KBM-7 (cell line): ENCODE data around the gene SPACA5B.
"Not testable (repeated sequence)": the region's sequence is repeated elsewhere in the genome, so short reads cannot be mapped to it uniquely, and the experiment has no call there.

ENCODE experiments used
- DNase-seq: peaks from one replicate; pipeline ENCODE4 v3.0.0-alpha.2; 2015
- in situ Hi-C: fragments of 300-500 bp; cut with MboI; formaldehyde crosslinking; loops from 2 replicates; pipeline ENCODE4 v1.14.3; 2020; ENCODE audit warnings: low sequenced_read_pairs, low pct_unique_long_range_greater_than_20kb, mixed read lengths

Gene SPACA5B

GRCh38 chrX:48130326-48130725 is at the start of gene SPACA5B:
Gene SPACA5B (plus strand): TSS chrX:48130626. CDS start chrX:48130688, 62 bp downstream.
- DNase-seq, in situ Hi-C loops: not testable (repeated sequence)

- in situ Hi-C loops: no loop called here
- peak; percentile 87 for DNase-seq
These were observed 47.2 kb upstream of the SPACA5B start for GRCh38 chrX:48083212-48083611.

GRCh38 chrX:48083706-48084105 is 46.7 kb upstream of the SPACA5B start:
- DNase-seq: no peak
- in situ Hi-C loops: no loop called here

DNA sequence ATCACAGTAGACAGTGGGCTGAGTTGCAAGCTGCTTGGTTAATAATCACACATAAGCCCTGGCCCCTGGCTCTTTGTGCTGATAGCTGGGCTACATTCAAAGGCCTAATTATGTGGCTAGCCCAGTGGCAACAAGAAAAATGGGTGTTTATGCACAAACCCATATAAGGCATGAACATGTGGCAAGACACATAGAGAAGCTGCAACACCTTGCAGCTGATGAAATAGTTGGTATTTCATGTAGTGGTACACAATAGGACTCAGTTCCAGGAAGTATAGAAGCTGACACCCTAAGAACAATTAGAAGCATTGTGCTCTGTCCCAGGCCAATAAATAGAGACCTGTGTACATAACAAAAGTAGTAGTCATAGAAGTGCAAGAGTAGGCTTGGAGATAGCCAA is 44.3 kb upstream of the SPACA5B start:
- in situ Hi-C loops: no loop called here
- no peak for DNase-seq

- in situ Hi-C loops: no loop called here
- no peak for DNase-seq
These were observed 40.3 kb upstream of the SPACA5B start for GRCh38 chrX:48090123-48090522.

DNA sequence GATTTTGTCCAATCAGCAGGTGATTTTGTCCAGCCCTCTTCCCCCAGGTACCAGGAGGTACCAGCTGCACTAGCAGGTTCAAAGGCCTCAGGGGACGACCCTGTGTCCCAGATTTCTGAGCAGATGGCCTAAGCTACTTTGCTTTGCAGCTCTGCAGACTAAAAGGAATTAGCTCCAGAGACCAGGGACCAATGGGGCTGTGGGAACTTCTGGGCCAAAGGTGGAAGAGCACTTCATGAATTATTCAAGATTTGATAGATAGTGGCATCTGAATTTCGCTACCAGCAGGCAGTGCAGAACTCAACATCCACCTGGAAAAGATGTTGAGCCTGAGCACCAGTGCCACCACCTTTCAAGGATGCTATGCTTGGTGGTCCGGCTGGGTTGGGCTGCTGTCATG is 37.9 kb upstream of the SPACA5B start:
- DNase-seq: not testable (repeated sequence)

DNA sequence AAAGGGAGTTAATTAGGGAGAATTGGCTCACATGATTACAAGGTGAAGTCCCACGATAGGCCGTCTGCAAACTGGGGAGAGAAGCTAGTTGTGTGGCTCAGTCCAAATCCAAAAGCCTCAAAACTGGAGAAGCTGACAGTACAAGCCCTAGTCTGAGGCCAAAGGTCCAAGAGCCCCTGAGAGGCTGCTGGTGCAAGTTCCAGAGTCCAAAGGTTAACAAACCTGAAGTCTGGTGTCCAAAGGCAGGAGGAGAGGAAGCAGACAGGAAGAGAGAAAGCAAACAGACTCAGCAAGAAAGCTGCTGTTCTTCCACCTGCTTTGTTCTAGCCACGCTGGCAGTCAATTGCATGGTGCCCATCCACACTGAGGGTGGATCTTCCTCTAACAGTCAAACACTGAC is 29.0 kb upstream of the SPACA5B start:
- DNase-seq: no peak
- in situ Hi-C loops: no loop called here

More for the DNA sequence above, 37.9 kb upstream of the SPACA5B start:
- in situ Hi-C loops: not testable (repeated sequence)

DNA sequence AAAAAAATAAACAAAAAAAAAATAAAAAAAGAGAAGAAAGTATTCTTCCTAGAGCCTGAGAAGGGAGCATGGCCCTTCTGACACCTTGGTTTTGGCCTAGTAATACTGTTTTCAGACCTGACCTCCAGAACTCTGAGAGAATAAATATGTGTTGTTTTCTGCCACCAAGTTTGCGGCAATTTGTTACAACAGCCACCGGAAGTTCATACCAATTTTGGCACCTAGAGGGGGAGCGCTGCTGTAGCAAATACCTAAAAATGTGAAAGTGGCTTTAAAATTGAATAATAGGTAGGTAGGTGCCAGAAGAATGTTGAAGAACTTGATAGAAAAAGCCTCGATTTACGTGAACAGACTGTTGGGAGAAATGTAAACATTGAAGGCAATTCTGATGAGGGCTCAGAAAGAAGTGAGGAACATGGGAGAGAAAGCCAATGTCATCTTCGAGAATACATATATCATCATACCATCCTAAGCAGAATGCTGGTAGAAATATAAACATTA is 27.5 kb upstream of the SPACA5B start:
- DNase-seq: no peak
- in situ Hi-C loops: no loop called here

- in situ Hi-C loops: no loop called here
- DNase-seq: no peak
These were observed 22.7 kb upstream of the SPACA5B start for GRCh38 chrX:48107717-48108116.

- in situ Hi-C loops, DNase-seq: not testable (repeated sequence)
These were observed 5.1 kb upstream of the SPACA5B start for GRCh38 chrX:48125286-48125685.

- in situ Hi-C loops: not testable (repeated sequence)
These were observed 1.9 kb downstream of the SPACA5B start for GRCh38 chrX:48132308-48132844.

GRCh38 chrX:48139076-48139475 is 8.7 kb downstream of the SPACA5B start:
- in situ Hi-C loops, DNase-seq: not testable (repeated sequence)

More at GRCh38 chrX:48132308-48132844, 1.9 kb downstream of the SPACA5B start:
- not testable (repeated sequence) for DNase-seq

- in situ Hi-C loops, DNase-seq: not testable (repeated sequence)
These were observed 11.5 kb downstream of the SPACA5B start for GRCh38 chrX:48141810-48142508.

DNA sequence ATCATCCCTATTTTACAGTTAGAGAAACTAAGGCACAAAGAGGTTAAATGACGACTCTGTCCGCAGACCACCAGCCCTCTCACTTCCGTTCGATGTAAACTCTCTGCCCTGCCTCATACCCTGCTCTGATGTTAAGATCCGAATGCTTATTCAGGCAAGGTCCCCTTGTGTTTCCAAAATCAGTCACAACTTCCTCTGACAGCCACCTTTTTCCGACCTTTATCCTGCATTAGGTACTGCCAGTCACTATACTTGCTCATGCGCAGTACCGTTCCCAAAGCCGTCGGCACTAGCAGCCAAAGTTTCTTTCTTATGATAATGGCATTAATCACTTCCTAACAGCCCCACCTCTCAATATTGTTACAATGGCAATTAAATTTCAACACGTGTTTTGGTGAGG is 12.3 kb downstream of the SPACA5B start:
- in situ Hi-C loops: not testable (repeated sequence)

DNA sequence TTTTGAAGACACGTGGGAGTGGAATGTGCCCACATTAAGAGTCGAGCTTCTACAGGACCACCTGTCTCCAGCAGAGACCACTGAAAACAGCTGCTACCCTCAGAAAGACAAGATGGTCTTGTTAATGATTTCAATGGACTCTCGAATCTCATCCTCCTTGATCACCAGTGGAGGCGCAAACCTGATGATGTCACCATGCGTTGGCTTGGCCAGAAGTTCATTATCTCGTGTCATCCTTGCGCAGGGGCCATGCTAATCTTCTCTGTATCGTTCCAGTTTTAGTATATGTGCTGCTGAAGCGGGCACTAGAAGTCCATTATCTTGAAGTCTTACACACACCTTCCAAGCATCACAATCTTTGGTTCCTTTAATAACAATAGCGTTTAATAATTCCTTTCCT is 23.3 kb downstream of the SPACA5B start:
- no peak for DNase-seq
- in situ Hi-C loops: no loop called here

More for the DNA sequence above, 12.3 kb downstream of the SPACA5B start:
- DNase-seq: not testable (repeated sequence)

DNA sequence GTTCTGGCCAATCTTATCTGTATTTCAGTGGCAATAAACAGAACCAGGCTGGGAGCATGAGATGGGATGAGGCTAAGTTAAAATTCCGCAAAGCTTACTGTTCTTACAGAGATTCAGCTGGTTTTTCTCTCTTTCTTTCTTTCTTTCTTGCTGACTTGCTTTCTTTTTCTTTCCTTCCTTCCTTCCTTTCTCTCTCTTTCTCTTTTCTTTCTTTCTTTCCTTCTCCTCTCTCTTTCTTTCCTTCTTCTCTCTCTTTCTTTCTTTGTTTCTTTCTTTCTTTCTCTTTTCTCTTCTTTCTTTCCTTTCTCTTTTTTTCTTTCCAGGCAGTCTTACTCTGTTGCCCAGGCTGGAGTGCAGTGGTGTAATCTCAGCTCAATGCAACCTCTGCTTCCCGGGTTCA is 24.4 kb downstream of the SPACA5B start:
- no peak for DNase-seq
- in situ Hi-C loops: no loop called here

DNA sequence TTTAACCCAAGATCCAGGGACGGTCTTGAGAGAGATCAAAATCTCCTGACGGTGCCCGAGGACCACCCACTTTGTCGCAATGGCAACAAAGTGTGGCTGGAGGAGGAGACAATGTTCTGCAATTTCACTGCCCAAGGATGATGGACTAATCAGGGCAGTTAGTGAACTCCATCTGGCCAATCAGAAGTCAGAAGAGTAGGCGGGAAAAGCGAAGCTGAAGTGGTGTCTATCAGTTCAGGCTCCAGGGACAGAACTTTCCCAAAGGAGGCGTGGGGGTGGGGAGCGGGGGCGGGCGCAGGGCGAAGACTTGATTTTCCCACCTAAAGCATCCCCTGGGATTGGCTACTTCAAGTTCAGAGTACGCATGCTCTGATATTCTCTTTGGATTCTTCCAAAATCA is 25.6 kb downstream of the SPACA5B start:
- DNase-seq: no peak
- in situ Hi-C loops: no loop called here

- DNase-seq: no peak
- in situ Hi-C loops: no loop called here
These were observed 34.8 kb downstream of the SPACA5B start for GRCh38 chrX:48165241-48165640.

DNA sequence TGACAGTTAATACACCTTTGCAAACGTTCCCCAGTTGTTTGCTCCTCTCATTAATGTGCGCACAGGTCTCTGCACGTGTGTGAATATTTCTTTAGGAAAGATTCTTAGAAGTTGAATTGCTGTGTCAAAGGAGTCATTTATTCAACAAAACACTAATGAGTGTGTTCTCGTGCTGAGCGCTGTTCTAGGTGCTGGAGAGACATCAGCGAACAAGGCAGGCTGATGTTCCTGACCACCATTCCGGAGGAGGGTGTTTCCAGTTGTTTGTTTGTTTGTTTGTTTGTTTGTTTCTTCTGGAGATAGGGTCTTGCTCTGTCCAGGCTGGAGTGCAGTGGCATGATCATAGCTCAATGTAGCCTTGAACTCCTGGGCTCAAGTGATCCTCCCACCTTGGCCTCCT is 35.9 kb downstream of the SPACA5B start:
- DNase-seq, in situ Hi-C loops: not testable (repeated sequence)

GRCh38 chrX:48179691-48180090 is 49.3 kb downstream of the SPACA5B start:
- in situ Hi-C loops: loop anchor here (25.0 kb wide), 1 partner anchor 108 kb away; no protein-coding TSS in a partner anchor
- DNase-seq: no peak
